Esophagus squamous epithelium (tissue), 5 donors: Measurements from ENCODE around the gene PGBD4. TPM values are rescaled to one million over a fixed set of nuclear protein-coding genes. Genes with fewer than 3 reads are reported as not detected.

ENCODE experiments used
- DNase-seq: peaks from one replicate; lab custom pipeline; 2025; lab: John Stamatoyannopoulos, UW
- H3K27ac ChIP-seq, 4 donors: fragments of 200-600 bp; sonication (generic); one replicate each; pipeline ENCODE4 v1.5.1; 2016 to 2019; ENCODE audit warnings: mild to moderate bottlenecking in 1 of 4
- H3K27me3 ChIP-seq, 4 donors: fragments of 200-600 bp; sonication (generic); 1 replicate in 3 of 4; 2 replicates in 1 of 4; pipeline versions ENCODE4 v1.5.1 to v1.6.0; 2017 to 2021; ENCODE audit warnings: antibody characterized with exemption in 1 of 4
- H3K36me3 ChIP-seq, 3 donors: fragments of 200-600 bp; sonication (generic); one replicate each; pipeline ENCODE4 v1.5.1; 2016 to 2019
- H3K4me1 ChIP-seq, 3 donors: fragments of 200-600 bp; sonication (generic); one replicate each; pipeline ENCODE4 v1.5.1; 2017 to 2019
- H3K4me3 ChIP-seq, 4 donors: fragments of 200-600 bp; sonication (generic); 1 replicate in 3 of 4; 2 replicates in 1 of 4; pipeline ENCODE4 v1.5.1; 2016 to 2019; ENCODE audit warnings: mild to moderate bottlenecking in 2 of 4, moderate library complexity in 1 of 4
- H3K9me3 ChIP-seq, 3 donors: fragments of 200-600 bp; sonication (generic); one replicate each; pipeline ENCODE4 v1.5.1; 2016 to 2019
- POLR2A ChIP-seq, 4 donors: fragments of 450-650 bp; IDR thresholded peaks; one replicate each; pipeline ENCODE4 v1.6.1; 2017; ENCODE audit warnings: antibody characterized with exemption in 4 of 4, mild to moderate bottlenecking in 4 of 4, moderate library complexity in 3 of 4
- WGBS, 2 donors: methylation state at CpG; one replicate each; pipeline ENCODE4 v1.1.5; 2018; 5-methylcytosine and 5-hydroxymethylcytosine counted together
- intact Hi-C: fragments of 100-400 bp; cut with DNase I; formaldehyde crosslinking; loops from one replicate; pipeline ENCODE4 v1.15.0; 2022
- total RNA-seq, 4 donors: library from RNA; depleted of rRNA; stranded (reverse); fragments of >200 nt; gene quantifications; one replicate each; pipeline ENCODE4 v1.1.0, GENCODE V29; 2016
- TF ChIP-seq, protein P1 (sequence below), 6 experiments: fragments of 450-650 bp in 4 of 6; fragments of 200-600 bp in 2 of 6; sonication (generic) in 2 of 6; IDR thresholded peaks; one replicate each; pipeline ENCODE4 v1.5.1; 2016 to 2019; ENCODE audit warnings: antibody characterized with exemption in 6 of 6, mild to moderate bottlenecking in 4 of 6, moderate library complexity in 4 of 6
- donor health status: DM: yes; HTN: yes; CAD: no.

The PGBD4 gene
- total RNA-seq, 4 donors from 2014 or later = 0.70 to 1.7 (median 0.98) TPM

- Histone ChIP-seq H3K27ac (no peak overlapping the region), H3K4me3 (no peak overlapping the region), H3K36me3 (no peaks in the 10 kb centered on the region), H3K4me1 (peaks cover 0 to 19% (median 0%) of the 10 kb centered on the region in 3 donors), H3K9me3 (no peaks in the 10 kb centered on the region), H3K27me3 (no peaks in the 10 kb centered on the region)
- 73 to 81% methylated on average over 6 of the region's 6 CpGs for WGBS, 2 donors
- TF ChIP-seq, protein P1, sequence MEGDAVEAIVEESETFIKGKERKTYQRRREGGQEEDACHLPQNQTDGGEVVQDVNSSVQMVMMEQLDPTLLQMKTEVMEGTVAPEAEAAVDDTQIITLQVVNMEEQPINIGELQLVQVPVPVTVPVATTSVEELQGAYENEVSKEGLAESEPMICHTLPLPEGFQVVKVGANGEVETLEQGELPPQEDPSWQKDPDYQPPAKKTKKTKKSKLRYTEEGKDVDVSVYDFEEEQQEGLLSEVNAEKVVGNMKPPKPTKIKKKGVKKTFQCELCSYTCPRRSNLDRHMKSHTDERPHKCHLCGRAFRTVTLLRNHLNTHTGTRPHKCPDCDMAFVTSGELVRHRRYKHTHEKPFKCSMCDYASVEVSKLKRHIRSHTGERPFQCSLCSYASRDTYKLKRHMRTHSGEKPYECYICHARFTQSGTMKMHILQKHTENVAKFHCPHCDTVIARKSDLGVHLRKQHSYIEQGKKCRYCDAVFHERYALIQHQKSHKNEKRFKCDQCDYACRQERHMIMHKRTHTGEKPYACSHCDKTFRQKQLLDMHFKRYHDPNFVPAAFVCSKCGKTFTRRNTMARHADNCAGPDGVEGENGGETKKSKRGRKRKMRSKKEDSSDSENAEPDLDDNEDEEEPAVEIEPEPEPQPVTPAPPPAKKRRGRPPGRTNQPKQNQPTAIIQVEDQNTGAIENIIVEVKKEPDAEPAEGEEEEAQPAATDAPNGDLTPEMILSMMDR (IDR thresholded peaks at IDR 0.05) = no peak
- TF ChIP-seq POLR2A (IDR thresholded peaks at IDR 0.05) = no peak
- DNase-seq = no peak
- intact Hi-C loops = no loop called here
Measured at GRCh38 chr15:34070003-34070402, 31.9 kb upstream of the PGBD4 start.

- Histone ChIP-seq H3K27me3 (no peaks in the 10 kb centered on the region), H3K4me1 (no peaks in the 10 kb centered on the region), H3K27ac (no peak overlapping the region), H3K4me3 (no peak overlapping the region), H3K36me3 (no peaks in the 10 kb centered on the region), H3K9me3 (no peaks in the 10 kb centered on the region)
- 78 to 81% methylated on average over 4 of the region's 4 CpGs for WGBS, 2 donors
- DNase-seq = no peak
- no peak for TF ChIP-seq POLR2A (IDR thresholded peaks at IDR 0.05)
- TF ChIP-seq, protein P1 (IDR thresholded peaks at IDR 0.05) = no peak
- intact Hi-C loops = no loop called here
Measured at GRCh38 chr15:34076785-34077184, 25.1 kb upstream of the PGBD4 start.

GRCh38 chr15:34078900-34079299 is 23.0 kb upstream of the PGBD4 start:
- no peak for TF ChIP-seq POLR2A (IDR thresholded peaks at IDR 0.05)
- TF ChIP-seq, protein P1 (IDR thresholded peaks at IDR 0.05) = no peak
- Histone ChIP-seq H3K27me3 (no peaks in the 10 kb centered on the region), H3K36me3 (peaks cover 0 to 14% (median 0%) of the 10 kb centered on the region in 3 donors), H3K4me1 (peaks cover 0 to 5% (median 0%) of the 10 kb centered on the region in 3 donors), H3K27ac (no peak overlapping the region), H3K9me3 (no peaks in the 10 kb centered on the region), H3K4me3 (no peak overlapping the region)
- DNase-seq = no peak
- intact Hi-C loops = no loop called here
- 86 to 91% methylated on average over 3 of the region's 3 CpGs for WGBS, 2 donors

GRCh38 chr15:34079904-34080303 is 22.0 kb upstream of the PGBD4 start:
- no peaks in the 10 kb centered on the region for H3K27me3 ChIP-seq
- peaks cover 0 to 22% (median 0%) of the 10 kb centered on the region in 3 donors for H3K36me3 ChIP-seq
- DNase-seq = no peak
- no peak for TF ChIP-seq POLR2A (IDR thresholded peaks at IDR 0.05)
- TF ChIP-seq, protein P1 (IDR thresholded peaks at IDR 0.05) = no peak
- H3K27ac ChIP-seq = no peak overlapping the region
- H3K9me3 ChIP-seq = no peaks in the 10 kb centered on the region
- no peak overlapping the region for H3K4me3 ChIP-seq
- 98 to 100% methylated on average over 4 of the region's 4 CpGs for WGBS, 2 donors
- H3K4me1 ChIP-seq = peaks cover 0 to 12% (median 0%) of the 10 kb centered on the region in 3 donors
- intact Hi-C loops = no loop called here

GRCh38 chr15:34084086-34084485 is 17.8 kb upstream of the PGBD4 start:
- 34 to 45% methylated on average over 7 of the region's 7 CpGs for WGBS, 2 donors
- Histone ChIP-seq H3K27me3 (no peaks in the 10 kb centered on the region), H3K9me3 (no peaks in the 10 kb centered on the region), H3K27ac (peak overlapping the region in 1 of 4 donors; percentile 23), H3K36me3 (peaks cover 0 to 63% (median 0%) of the 10 kb centered on the region in 3 donors), H3K4me1 (peaks cover 0 to 12% (median 0%) of the 10 kb centered on the region in 3 donors), H3K4me3 (no peak overlapping the region)
- no peak for TF ChIP-seq POLR2A (IDR thresholded peaks at IDR 0.05)
- TF ChIP-seq, protein P1 (IDR thresholded peaks at IDR 0.05) = no peak
- DNase-seq = no peak
- intact Hi-C loops = no loop called here
